ENCODE measurements around the gene NFKBIE.

DNA sequence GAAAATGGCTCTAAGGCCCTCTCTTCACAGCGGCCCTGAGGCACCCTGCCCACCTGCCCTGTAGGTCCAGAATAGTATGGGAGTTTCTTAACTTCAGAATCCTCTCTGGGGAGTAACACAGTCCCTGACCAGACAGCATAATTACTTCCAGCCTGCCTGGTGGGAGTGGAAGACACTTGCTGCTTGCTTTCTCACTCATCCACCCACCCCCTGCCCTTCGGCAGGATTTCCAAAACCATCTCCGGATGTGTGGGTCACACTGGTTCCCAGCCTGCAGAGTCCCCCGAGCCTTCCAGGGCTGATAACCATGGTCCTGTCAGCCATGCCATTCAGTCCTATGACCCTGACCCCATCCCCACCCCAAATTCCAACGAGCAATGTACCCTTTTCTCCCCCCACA, 36.5 kb downstream of the NFKBIE start:
- TF ChIP-seq CTCF (IDR thresholded peaks at IDR 0.05) (no peak), EP300 (IDR thresholded peaks at IDR 0.05) (no peak), POLR2A (IDR thresholded peaks at IDR 0.05) (no peak)
